Epithelial cell of prostate (primary cell): ENCODE results near the gene CHSY3.

Source experiments
- DNase-seq: peaks from one replicate; pipeline ENCODE4 v3.0.0-alpha.2; 2011; ENCODE audit warnings: low read depth, low spot score
- H3K27ac ChIP-seq: fragments of 450-650 bp; 2 replicates; pipeline ENCODE4 v1.5.1; 2017; ENCODE audit warnings: mild to moderate bottlenecking

Gene CHSY3

GRCh38 chr5:129904102-129904666, at the start of gene CHSY3:
Gene CHSY3, plus strand, starts transcription at chr5:129904465.
- no peak within 1 kb of the TSS for H3K27ac ChIP-seq
- peak; percentile 33 for DNase-seq

DNA sequence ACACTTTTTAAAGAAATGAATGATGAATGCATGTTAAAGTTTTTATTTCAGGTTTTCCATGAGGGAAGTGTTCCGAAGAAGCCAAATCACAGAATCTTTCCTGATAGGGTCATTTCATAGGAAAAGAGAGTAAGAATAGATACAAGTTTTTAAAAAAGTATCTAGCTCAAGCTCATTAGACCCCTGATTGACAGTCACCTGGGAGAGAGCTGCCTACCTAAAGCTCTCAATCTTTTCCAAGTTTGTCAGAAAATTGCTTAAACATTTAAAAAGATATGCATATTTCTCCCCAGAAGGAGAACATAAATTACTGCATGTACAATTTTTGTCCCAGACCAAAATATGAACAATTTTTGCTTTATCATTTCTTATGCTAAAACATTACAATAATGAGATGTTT, 47.9 kb upstream of the CHSY3 start:
- no peak for DNase-seq
- no peak overlapping the region for H3K27ac ChIP-seq

- no peak overlapping the region for H3K27ac ChIP-seq
- no peak for DNase-seq
These were observed 47.1 kb upstream of the CHSY3 start for GRCh38 chr5:129857116-129857515.

- H3K27ac ChIP-seq: no peak overlapping the region
- no peak for DNase-seq
These were observed 46.1 kb upstream of the CHSY3 start for GRCh38 chr5:129858131-129858675.

GRCh38 chr5:129884322-129884721, 19.9 kb upstream of the CHSY3 start:
- no peak overlapping the region for H3K27ac ChIP-seq
- no peak for DNase-seq

- no peak overlapping the region for H3K27ac ChIP-seq
- no peak for DNase-seq
These were observed 4.8 kb upstream of the CHSY3 start for GRCh38 chr5:129899454-129899853.

GRCh38 chr5:129902816-129903215, 1.4 kb upstream of the CHSY3 start:
- no peak for DNase-seq
- H3K27ac ChIP-seq: no peak overlapping the region

GRCh38 chr5:129903466-129904101, 681 bp upstream of the CHSY3 start:
- H3K27ac ChIP-seq: no peak overlapping the region

GRCh38 chr5:129904667-129905472, 605 bp downstream of the CHSY3 start:
- no peak overlapping the region for H3K27ac ChIP-seq
- no peak for DNase-seq

More at GRCh38 chr5:129903466-129904101, 681 bp upstream of the CHSY3 start:
- DNase-seq: no peak

DNA sequence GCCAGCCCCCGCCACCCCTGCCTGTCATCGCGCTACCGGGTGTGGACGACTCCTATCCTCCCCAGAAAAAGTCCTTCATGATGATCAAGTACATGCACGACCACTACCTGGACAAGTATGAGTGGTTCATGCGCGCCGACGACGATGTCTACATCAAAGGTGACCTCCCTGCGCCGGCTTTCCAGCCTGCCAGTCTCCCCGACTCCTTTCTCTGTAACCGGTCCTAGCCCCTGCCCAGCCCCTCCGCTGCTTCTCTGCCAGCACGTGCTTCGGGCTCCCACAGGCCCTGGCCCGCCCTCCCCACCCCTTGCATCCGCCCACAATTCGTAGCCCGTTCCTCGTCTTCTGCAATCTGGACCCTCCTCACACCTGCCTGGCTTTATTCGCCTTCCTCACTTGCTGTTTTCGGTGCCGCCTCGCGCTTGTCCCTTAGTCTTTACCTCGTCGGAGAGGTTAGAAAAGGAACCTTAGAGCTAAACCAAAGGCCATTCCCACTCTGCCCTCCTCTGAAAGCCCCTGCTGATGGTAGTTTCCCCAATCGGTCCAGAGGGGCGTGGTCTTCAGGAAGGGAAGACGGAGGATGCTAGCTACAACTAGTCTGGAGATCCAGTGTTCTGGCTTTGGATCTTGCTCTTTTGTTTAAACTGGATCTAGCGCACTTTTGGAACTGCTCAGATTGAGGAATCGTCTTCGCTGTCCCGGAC, 1.4 kb downstream of the CHSY3 start:
- DNase-seq: no peak
- no peak overlapping the region for H3K27ac ChIP-seq

DNA sequence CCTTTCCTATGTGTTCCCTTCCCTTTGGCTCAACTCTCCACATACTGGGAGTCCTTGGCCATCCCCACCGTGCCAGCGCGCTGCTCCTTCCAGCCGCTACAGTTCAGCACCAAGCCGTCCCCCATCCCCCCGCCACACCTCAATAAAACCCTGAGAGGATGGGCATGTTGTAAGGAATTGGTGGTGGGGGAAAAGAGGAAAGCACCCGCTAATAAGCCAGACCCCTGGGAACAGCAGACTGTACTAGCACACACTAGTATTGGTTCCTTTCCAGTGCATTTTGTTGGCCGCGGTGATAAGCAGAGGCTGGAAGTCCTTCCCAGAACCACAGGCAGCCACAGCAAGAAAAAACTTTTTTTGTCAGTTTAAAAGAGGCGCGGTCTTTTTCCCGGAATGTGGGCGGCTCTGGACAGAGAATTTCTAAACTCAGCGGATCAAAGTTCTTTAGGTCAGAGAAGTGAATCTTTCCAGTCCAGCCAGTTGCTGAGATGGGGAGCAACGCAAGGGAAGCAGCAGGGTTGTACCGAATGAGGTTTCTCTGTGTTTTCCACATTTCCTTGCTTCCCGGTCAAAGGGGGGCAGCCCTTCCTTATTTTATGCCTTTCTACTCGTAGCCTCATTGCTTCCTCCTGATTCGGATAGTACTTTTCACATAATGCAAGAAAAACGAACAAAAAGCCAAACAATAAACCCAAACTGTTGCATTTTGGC, 2.1 kb downstream of the CHSY3 start:
- no peak for DNase-seq
- no peak overlapping the region for H3K27ac ChIP-seq

DNA sequence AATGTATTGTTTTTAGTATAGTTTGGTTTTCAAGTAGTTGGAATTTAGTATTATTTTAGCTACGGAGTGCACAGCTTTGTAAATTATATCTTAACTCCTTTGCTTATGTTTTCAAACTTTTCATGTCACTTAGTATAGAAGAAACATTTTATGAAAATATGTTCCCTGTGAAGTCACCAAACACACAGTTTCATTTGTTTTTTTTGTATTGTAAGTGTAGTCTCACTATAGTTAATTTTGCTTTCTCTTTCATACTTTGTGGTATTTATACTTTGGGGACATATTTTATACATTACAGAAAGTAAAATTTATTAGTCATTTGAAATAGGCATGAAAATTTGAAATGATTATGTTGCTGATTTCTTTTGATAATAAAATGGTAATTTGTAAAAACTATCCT, 5.0 kb downstream of the CHSY3 start:
- H3K27ac ChIP-seq: no peak overlapping the region
- no peak for DNase-seq

DNA sequence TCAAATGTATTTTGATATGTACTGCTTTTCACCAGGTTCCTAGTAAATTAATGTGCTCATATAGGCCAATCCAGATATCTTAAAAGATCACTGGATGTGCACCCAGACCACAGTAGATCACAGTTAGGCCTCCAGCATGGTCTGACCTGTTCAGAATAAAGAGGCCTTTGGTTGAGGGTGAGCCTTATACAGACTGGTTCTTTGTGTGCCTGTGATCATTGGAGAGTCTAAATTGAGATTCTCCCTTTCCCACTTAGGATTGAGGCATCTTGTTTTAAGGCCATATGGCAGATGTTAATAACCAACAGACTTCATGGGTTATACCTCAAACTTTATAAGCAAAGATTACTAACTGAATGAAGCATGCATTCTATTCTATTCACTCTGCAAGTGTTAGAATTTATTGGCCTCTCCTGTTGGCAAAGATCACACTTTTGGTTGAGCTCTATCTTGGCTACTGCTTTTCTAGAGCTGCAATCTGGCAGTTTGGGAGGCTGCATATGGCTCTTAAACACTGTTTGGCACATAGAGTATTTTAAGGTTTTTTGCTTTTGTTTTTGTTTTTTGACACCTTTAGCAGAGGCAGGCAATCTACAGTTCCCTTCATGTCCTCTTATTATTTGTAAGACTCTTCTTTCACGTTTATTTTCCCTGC, 8.5 kb downstream of the CHSY3 start:
- no peak overlapping the region for H3K27ac ChIP-seq
- DNase-seq: no peak

GRCh38 chr5:129915415-129915814, 11.2 kb downstream of the CHSY3 start:
- DNase-seq: no peak
- no peak overlapping the region for H3K27ac ChIP-seq

DNA sequence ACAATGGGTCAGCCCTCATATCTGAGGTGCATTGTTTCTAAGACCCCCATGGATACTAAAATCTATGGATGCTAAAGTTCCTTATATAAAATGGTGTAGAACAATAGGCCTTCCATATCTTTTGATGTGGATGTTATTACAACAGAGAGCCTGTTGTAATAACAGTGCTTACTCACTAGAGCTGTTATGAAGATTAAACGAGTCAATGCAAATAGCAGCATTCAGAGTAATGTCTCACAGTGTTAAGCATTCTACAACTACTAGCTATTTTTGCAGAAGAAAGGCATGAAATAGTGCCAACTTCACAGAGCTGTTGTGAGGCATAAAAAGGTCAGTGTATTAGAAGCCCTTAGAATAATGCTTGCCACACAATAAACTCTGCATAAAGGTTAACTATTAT, 13.0 kb downstream of the CHSY3 start:
- no peak overlapping the region for H3K27ac ChIP-seq
- DNase-seq: no peak

DNA sequence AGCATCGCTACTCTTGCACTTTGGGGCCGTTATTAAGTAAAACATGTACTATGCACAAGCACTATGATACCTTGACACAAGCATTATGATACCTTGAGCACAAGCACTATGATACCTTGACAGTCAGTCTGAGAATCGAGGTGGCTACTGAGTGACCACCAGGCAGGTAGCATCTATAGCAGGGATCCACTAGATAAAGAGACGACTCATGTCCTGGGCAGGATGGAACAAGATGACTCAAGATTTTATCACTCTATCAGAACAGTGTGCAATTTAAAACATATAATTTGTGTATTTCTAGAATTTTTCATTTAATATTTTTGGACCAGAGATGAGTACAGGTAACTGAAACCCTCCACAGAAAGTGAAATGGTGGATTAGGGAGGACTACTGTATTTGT, 16.9 kb downstream of the CHSY3 start:
- DNase-seq: no peak
- H3K27ac ChIP-seq: no peak overlapping the region

DNA sequence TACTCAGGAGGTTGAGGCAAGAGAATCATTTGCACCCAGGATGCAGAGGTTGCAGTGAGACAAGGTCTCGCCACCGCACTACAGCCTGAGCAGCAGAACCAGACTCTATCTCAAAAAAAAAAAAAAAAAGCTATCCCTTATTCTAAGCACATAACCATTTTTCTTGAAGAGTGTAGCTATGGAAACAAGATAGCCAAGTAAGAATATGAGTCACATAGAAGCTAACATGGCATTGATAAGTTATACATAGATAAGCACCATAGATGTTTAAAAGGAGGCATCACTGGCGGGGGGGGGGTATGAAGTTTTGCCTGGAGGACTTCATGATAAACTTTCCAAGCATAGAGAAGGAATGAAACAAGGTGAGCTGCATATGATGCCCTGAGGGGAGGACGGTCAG, 26.0 kb downstream of the CHSY3 start:
- no peak for DNase-seq
- no peak overlapping the region for H3K27ac ChIP-seq

DNA sequence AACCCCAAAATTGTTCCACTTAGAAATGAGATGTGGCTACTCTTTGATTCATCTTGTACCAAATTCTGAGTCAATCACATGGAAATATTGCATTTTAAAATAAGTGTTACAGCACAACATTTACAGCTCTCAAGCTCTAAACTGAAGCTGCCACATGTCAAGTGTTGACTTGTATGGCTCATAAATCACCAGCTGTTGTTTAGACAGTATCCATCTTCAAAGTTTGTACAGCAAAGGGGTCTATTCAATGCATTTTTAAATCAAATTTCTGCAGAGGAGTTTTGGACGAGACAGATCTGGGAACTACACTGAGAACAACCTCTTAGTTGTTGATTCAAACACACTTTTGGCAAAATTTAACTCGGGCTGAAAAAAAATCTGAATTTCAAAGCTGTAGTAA, 31.4 kb downstream of the CHSY3 start:
- DNase-seq: no peak
- no peak overlapping the region for H3K27ac ChIP-seq

GRCh38 chr5:129938077-129938476, 33.8 kb downstream of the CHSY3 start:
- no peak for DNase-seq
- no peak overlapping the region for H3K27ac ChIP-seq

DNA sequence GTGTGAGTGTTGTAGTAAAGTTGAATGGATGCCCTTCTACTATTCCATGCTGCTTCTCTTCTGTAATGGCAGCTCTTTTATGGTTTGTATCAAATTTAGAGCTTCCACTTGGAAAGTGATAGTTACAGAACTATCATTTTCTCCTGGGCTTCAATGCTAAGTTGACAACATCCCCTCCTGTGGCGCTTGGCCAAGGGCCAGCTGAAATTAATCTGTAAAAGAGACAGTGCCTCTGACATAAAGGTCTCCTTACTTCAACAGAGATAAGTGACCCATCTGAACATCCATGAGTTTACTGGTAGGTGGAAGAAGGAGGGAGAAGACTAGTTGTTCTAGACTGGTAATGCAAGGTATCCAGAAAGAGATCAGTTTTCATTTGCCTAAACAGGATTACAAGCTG, 39.7 kb downstream of the CHSY3 start:
- H3K27ac ChIP-seq: no peak overlapping the region
- DNase-seq: no peak
